HG03565 (cell line): Measurements from ENCODE around the gene SERINC5.
"Not testable (repeated sequence)": the region's sequence is repeated elsewhere in the genome, so short reads cannot be mapped to it uniquely, and the experiment has no call there.

ENCODE experiments used
- ATAC-seq: cut with Tn5 transposase; IDR thresholded peaks from one replicate; pipeline ENCODE4 v1.9.1; 2021; ENCODE audit warnings: mild to moderate bottlenecking, moderate library complexity; ENCODE audit not compliant: unreplicated experiment

The SERINC5 gene

GRCh38 chr5:80204808-80205614, 50.8 kb downstream of the SERINC5 start:
- no peak for ATAC-seq

DNA sequence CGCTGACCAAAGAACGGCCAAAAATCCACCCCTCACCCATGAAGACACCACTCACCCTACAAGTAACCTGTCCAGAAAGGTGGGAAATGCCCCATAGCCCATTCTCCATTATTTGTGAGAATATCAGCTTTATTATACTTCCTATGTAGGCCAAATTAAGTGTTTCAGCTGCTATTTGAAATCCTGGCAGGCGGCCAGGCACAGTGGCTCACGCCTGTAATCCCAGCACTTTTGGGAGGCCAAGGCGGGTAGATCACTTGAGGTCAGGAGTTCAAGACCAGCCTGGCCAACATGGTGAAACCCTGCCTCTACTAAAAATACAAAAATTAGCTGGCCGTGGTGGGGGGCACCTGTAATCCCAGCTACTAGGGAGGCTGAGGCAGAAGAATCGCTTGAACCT, 54.1 kb downstream of the SERINC5 start:
- not testable (repeated sequence) for ATAC-seq

DNA sequence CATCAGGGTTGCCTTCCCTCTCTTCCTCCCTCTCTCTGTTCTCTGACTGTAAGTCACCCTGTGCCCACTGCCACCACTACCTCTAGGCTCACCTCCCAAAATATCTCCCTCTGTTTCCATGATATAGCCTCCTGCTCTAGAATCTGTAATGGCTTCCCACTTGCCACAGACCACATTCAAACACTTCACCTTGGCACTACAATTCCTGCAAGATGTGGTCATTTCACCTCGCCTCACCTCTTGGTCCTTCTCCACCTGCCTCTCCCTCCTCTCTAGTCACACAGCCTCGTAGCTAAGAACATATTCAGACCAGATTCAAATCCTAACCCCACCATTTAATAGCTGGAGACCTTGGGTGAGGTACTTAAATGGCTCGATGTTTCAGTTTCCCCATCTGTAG, 56.9 kb downstream of the SERINC5 start:
- no peak for ATAC-seq

DNA sequence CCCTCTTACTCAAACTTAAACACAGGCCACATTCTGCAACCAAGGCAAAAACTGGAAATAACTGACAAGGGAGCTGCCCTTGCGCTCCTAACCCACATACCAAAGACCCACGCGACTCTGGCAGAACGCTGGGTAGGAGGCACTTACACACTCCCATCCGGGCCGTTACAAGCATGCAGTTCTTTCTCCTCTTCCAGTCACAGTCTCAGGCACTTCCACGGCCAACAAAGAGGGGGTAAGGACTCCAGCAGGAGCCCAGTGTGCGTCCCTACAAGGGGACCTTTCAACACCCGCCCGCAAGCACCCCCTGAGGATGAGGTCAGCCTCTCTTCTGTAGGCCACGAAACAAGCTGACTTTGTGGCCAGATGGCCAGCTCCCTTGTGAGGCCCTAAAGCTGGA, 57.4 kb downstream of the SERINC5 start:
- ATAC-seq: no peak

DNA sequence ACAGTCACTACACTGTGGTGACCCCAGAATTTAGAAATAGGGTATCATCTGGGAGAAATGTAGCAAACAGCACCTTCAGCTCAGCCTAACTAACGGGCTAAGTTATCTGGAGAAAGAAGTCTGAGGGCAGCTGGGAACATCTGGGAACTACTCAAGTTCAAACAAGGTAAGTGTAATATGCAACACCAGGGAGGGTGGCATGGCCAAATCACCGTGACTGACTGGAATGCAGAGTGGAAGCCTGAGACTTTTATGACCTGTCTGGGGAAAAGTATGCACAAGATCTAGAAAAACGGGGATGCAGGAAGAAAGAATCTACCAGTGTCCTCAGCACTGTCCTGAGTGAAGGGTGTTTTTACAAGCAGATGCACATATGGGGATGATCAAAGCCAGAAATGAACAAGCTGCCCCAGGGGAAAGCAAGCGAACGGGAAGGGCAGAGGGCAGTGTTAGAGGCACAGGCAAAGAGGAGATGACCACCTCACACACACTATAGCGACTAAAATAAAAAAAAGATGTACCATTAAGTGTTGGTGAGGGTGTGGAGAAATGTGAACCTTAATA, 59.9 kb downstream of the SERINC5 start:
- no peak for ATAC-seq

DNA sequence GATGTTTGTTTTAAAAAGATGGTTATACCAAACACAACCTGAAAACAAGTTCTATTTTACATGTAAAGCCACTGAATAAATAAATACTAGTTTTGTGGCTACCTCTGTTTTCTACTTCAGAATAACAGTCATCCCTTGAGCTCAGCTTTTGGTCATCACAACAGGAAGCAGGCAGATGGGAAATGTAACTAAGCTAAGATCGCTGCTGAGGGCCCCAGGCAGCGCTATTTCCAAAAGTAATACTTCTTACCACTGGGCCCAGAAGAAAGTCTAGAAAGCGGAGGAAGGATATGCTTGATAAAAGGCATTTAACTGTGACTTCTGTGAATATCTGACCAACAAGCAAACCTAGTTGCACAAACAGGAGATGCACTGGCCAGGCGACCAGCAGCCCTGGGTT, 61.4 kb downstream of the SERINC5 start:
- no peak for ATAC-seq

- ATAC-seq: no peak
Measured at GRCh38 chr5:80193401-80193800, 62.4 kb downstream of the SERINC5 start.

DNA sequence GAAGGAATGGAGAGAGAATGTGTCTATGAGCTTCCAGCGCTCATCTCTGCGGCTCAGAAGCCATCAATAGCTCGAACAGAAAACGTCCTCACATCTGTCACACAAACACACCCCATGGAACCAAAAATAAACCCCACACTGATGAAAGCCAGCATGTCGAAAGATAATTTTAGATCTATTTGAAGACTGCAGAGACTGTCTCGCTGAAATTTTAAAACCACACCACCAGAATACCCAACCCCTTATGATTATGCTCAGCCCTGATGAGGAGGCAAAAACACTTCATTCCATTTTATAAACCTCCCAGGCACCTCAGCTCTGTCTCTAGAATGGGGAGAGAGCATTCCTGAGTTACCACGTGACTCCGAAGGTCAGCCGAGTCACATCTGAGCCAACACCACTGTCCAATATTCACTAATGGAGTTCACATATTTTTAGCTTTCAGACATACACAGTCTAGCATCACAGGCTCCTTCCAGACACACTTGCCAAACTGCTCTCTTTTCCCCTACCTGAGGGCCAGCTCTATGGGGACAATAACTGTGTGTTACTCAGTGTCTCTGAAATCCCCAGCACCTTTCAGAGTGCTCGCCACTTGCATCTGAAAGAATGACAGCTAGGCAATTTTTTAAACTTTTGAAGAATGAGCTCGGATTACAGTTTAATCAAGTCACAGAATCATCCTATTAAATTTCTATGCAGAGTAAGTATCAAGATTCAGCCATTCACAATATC, 63.2 kb downstream of the SERINC5 start:
- ATAC-seq: no peak

GRCh38 chr5:80191991-80192398, 63.9 kb downstream of the SERINC5 start:
- ATAC-seq: no peak

DNA sequence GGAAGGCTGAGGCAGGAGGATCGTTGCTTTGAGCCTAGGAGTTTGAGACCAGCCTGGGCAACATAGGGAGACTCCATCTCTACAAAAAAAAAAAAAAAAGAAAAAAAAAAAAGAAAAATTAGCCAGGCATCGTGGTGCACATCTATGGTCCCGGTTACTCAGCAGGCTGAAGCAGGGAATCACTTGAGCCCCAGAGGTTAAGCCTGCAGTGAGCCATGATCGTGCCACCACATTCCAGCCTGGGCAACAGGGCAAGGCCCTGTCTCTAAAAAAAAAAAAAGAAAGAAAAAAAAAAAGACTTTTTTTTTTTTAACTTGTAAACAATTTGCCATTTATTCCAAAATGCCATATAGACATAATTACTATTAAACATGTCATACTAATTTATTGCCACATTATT, 64.5 kb downstream of the SERINC5 start:
- ATAC-seq: no peak

- ATAC-seq: no peak
Measured at GRCh38 chr5:80190960-80191359, 64.9 kb downstream of the SERINC5 start.

- no peak for ATAC-seq
Measured at GRCh38 chr5:80189701-80190100, 66.1 kb downstream of the SERINC5 start.

DNA sequence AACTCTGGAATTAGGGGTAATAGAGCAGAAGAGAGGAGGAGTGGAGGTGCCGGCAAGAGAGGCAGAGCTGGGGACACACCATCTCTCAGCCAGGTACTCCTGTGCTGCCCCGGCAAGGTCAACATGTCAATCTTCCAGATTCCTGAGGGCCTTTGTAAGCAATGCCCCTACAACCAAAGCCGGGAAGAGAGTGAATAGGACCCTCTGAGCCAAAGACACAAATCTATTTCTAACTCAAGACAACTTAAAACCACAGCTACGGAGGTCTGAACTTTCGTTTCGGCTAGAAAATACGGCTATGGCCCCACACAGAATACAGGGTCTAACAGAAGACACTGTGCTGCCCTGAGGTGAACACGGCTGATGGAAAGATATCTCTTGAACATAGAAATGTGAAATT, 66.6 kb downstream of the SERINC5 start:
- no peak for ATAC-seq

DNA sequence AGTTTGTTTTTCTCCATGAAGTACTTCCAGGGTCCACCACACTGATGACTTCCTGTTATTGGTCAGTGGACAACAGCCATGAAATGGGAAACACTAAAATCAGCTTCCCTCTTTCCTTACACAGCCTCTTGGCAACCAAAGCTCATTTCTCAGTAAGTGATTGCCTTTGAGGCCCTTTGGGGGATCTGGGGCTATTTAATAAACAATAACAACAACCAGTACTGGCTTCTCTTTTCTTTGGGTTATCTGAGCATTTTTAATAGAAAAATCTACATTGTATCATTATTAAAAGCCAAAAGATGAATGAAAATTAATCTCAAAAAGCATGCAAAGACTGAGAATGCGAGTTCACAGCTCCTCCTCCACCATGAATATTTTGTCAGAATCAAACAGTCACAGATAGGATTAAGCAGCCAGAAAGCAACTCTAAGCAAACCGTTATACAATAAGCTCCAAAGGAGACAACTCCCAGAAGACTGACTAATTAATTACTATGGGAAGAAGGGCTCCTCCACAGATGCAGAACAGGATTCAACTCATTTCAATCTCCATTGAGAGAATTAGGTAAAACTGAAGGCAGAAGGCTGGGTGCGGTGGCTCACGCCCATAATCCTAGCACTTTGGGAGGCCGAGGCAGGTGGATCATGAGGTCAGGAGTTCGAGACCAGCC, 68.3 kb downstream of the SERINC5 start:
- ATAC-seq: no peak

DNA sequence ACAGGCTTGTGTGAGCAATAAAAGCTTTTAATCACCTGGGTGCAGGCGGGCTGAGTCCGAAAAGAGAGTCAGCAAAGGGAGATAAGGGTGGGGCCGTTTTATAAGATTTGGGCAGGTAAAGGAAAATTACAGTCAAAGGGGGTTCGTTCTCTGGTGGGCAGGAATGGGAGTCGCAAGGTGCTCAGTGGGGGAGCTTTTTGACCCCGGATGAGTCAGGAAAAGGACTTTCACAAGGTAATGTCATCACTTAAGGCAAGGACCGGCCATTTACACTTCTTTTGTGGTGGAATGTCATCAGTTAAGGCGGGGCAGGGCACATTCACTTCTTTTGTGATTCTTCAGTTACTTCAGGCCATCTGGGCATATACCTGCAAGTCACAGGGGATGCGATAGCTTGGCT, 70.3 kb downstream of the SERINC5 start:
- not testable (repeated sequence) for ATAC-seq

DNA sequence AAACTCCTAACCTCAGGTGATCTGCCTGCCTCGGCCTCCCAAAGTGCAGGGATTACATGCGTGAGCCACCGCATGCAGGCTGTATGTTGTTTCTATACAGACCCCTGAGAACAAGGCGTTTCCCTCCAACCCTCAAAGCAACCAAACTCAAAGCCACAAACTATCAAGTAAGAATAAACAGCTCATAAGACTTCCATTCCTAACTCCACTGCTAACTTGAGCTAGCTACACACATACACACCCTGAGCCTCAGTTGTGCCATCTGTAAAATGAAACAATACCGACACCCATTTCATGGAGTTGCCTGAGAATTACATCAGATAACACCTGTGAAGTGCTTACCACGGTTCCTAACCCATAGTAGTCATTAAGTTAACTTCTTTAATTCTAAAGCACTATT, 70.8 kb downstream of the SERINC5 start:
- ATAC-seq: no peak

- ATAC-seq: no peak
Measured at GRCh38 chr5:80184235-80185023, 71.4 kb downstream of the SERINC5 start.

- not testable (repeated sequence) for ATAC-seq
Measured at GRCh38 chr5:80183728-80184234, 72.1 kb downstream of the SERINC5 start.

- no peak for ATAC-seq
Measured at GRCh38 chr5:80182809-80183580, 72.9 kb downstream of the SERINC5 start.
